Measurements from ENCODE around the gene LVRN. TPM values are rescaled to one million over a fixed set of nuclear protein-coding genes. Genes with fewer than 3 reads are reported as not detected.
A peak's percentile ranks its signal among the peaks of the same experiment; 100 is the strongest.

The LVRN gene
- total RNA-seq, 4 donors from 2014 or later: 2.7 to 10.6 (median 4.9) TPM

DNA sequence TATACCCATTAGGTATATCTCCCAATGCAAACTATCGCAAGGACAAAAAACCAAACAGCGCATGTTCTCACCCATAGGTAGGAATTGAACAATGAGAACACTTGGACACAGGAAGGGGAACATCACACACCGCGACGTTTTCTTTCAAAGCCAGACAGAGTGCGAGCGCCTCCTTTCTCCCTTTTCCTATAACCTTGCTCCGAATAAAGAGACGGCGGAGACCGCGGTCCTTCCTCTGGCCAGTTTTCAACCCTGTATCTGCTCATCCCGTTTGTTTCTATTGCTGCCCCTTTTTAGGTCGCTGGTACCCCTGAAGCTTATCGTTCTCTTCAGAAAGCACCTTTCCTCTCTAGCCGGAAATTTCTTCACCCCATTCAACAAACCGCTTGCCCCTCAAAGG, 1.3 kb downstream of the LVRN start:
- H3K36me3 ChIP-seq: no peaks in the 10 kb centered on the region
- no peaks in the 10 kb centered on the region for H3K9me3 ChIP-seq
- TF ChIP-seq POLR2A (IDR thresholded peaks at IDR 0.05): no peak
- TF ChIP-seq, protein P1, sequence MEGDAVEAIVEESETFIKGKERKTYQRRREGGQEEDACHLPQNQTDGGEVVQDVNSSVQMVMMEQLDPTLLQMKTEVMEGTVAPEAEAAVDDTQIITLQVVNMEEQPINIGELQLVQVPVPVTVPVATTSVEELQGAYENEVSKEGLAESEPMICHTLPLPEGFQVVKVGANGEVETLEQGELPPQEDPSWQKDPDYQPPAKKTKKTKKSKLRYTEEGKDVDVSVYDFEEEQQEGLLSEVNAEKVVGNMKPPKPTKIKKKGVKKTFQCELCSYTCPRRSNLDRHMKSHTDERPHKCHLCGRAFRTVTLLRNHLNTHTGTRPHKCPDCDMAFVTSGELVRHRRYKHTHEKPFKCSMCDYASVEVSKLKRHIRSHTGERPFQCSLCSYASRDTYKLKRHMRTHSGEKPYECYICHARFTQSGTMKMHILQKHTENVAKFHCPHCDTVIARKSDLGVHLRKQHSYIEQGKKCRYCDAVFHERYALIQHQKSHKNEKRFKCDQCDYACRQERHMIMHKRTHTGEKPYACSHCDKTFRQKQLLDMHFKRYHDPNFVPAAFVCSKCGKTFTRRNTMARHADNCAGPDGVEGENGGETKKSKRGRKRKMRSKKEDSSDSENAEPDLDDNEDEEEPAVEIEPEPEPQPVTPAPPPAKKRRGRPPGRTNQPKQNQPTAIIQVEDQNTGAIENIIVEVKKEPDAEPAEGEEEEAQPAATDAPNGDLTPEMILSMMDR (IDR thresholded peaks at IDR 0.05): no peak
- DNase-seq: no peak
- H3K27ac ChIP-seq: no peak overlapping the region
- H3K27me3 ChIP-seq: peaks cover 0 to 26% of the 10 kb centered on the region in 2 donors
- H3K4me1 ChIP-seq: peaks cover 0 to 14% (median 6%) of the 10 kb centered on the region in 4 donors
- H3K4me3 ChIP-seq: no peak overlapping the region

DNA sequence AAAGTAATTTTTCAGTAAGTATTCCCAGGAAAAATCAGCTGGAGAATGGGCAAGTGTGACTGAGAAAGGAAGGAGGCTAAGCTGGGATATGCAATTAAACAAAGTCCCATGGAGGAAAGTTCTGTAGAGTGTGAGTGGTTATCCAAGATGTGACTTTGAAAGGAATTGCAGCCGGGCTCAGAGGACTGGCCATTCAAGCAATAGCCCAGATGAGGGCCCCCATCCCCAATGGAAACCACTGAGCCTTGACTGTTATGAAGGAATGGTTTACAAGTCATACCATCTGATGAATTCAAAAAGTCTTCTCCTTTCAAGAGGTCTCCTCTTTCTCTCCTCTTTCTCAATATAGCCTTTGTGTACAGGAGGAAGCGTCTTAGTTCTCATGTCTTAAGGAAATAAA, 6.5 kb downstream of the LVRN start:
- no peak for TF ChIP-seq POLR2A (IDR thresholded peaks at IDR 0.05)
- TF ChIP-seq, protein P1 (IDR thresholded peaks at IDR 0.05): no peak

DNA sequence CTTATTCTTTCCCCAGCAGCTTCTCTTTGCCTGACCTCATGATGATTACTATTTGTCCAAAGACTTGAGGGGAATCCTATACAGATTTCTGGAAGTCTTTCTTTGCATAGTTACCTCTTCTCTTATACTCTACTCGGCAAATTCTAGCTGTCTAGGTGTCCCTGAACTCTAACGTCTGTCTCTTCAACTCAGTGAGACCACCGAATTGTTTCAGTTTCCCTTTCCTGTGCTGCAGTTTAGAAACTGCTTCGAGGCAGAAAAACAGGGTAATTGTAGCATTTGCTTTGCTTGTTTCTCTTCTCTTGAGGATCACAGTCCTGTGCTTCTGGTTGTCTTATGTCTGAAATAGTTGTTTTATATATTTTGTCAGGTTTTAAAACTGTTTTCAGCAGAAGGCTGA, 14.8 kb downstream of the LVRN start:
- no peak overlapping the region for H3K27ac ChIP-seq
- H3K9me3 ChIP-seq: no peaks in the 10 kb centered on the region
- H3K4me3 ChIP-seq: no peak overlapping the region
- H3K4me1 ChIP-seq: no peaks in the 10 kb centered on the region
- DNase-seq: no peak
- TF ChIP-seq, protein P1 (IDR thresholded peaks at IDR 0.05): no peak
- no peak for TF ChIP-seq POLR2A (IDR thresholded peaks at IDR 0.05)
- no peaks in the 10 kb centered on the region for H3K36me3 ChIP-seq
- H3K27me3 ChIP-seq: no peaks in the 10 kb centered on the region

More for the DNA sequence above, 6.5 kb downstream of the LVRN start:
- Histone ChIP-seq H3K27me3 (peaks cover 0 to 3% of the 10 kb centered on the region in 2 donors), H3K9me3 (no peaks in the 10 kb centered on the region), H3K4me1 (no peaks in the 10 kb centered on the region), H3K4me3 (no peak overlapping the region), H3K36me3 (no peaks in the 10 kb centered on the region), H3K27ac (no peak overlapping the region)
- no peak for DNase-seq

DNA sequence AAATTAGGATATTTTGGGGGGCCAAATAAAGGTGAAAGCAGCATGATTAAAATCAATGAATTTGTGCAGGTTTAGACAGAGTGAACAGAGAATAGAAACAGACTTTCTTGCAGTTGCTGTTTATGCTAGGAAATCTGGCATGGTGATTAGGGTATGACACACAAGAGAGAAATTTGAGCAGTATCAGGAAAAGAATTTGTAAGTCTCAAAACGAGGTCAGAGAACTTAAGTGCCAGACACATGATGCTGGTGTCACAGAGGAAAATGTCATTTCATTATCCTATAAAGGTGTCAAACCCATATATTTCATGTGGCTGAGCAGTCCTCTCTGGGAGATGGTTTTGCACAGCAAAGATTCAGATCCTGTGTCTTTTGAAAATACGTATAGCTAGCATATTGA, 15.7 kb downstream of the LVRN start:
- TF ChIP-seq, protein P1 (IDR thresholded peaks at IDR 0.05): no peak
- no peak for TF ChIP-seq POLR2A (IDR thresholded peaks at IDR 0.05)
- Histone ChIP-seq H3K4me3 (no peak overlapping the region), H3K9me3 (no peaks in the 10 kb centered on the region), H3K27me3 (no peaks in the 10 kb centered on the region), H3K27ac (no peak overlapping the region), H3K36me3 (no peaks in the 10 kb centered on the region), H3K4me1 (no peaks in the 10 kb centered on the region)
- DNase-seq: no peak

DNA sequence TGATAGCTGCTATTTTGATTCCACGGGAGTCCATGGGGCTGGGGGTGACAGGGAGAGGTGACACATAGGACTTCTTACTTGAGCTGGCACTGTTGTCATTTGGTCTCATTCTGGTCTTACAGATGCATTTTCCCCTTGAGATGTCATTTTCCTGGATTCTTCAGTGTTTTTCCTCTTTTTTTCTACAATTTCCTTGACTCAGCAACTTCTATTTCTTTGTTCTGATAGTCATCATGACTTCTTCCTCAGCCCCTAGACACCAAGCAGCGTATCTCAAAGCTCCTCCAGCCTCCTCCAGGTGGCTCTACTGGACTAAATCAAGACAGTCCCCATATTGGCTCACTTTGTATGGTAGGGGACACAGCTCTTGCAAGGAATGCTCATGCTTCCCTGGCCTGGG, 16.5 kb downstream of the LVRN start:
- Histone ChIP-seq H3K9me3 (no peaks in the 10 kb centered on the region), H3K4me1 (no peaks in the 10 kb centered on the region), H3K27me3 (no peaks in the 10 kb centered on the region), H3K36me3 (no peaks in the 10 kb centered on the region), H3K4me3 (no peak overlapping the region), H3K27ac (peak overlapping the region in 1 of 4 donors; percentile 31)
- no peak for DNase-seq
- TF ChIP-seq, protein P1 (IDR thresholded peaks at IDR 0.05): no peak
- TF ChIP-seq POLR2A (IDR thresholded peaks at IDR 0.05): no peak
